Measurements from ENCODE around the gene ZC3H18.

DNA sequence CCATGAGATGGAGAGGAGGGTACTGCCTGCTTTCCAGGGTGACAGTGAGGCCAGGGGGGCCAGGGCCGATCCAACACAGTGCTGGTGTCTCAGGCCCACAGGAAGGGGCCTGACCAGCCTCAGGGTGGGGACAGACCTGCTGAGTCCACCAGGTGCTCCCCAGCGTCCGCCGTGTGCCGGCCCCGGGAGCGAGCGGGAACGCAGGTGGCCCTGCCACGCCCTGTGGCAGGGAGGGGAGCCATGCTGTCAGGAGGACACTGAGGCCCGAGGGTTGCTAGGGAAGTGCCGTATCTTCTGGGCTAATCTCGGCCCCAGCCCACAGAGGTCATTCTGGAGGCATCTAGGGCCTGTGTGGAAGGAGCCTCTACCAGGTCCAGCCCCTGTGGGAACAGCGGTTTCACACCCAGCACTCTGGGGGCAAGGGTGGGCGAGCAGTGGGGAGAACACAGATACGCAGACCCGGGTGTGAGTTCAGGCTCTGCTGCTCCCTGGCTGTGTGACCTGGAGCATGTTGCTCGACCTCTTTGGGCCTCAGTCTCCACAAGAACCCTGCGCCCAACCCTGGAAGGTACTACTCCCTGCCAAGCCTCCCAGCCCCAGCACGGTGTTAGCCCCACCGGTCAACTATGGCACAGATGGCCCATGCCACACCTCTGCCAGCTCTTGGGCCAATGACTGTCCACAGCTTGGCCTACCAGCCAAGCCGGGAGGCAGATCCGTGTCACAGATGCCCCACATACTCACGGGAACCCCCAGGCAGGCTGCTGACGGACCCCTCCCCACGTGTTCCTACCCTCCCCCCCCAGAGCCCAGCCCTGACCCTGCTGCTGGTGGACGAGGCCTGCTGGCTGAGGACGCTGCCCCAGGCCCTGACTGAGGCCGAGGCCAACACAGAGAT, 43.9 kb upstream of the ZC3H18 start:
- TF ChIP-seq POLR2AphosphoS5 (IDR thresholded peaks at IDR 0.05) (no peak), POLR2A (IDR thresholded peaks at IDR 0.05) (no peak), EP300 (IDR thresholded peaks at IDR 0.05) (no peak)
- TF ChIP-seq, protein P1, sequence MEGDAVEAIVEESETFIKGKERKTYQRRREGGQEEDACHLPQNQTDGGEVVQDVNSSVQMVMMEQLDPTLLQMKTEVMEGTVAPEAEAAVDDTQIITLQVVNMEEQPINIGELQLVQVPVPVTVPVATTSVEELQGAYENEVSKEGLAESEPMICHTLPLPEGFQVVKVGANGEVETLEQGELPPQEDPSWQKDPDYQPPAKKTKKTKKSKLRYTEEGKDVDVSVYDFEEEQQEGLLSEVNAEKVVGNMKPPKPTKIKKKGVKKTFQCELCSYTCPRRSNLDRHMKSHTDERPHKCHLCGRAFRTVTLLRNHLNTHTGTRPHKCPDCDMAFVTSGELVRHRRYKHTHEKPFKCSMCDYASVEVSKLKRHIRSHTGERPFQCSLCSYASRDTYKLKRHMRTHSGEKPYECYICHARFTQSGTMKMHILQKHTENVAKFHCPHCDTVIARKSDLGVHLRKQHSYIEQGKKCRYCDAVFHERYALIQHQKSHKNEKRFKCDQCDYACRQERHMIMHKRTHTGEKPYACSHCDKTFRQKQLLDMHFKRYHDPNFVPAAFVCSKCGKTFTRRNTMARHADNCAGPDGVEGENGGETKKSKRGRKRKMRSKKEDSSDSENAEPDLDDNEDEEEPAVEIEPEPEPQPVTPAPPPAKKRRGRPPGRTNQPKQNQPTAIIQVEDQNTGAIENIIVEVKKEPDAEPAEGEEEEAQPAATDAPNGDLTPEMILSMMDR (IDR thresholded peaks at IDR 0.05) = no peak
